HL-60 (cell line): ENCODE measurements around the gene ARL4C.

ENCODE experiments used
- DNase-seq, 2 experiments: peaks; one replicate each; pipeline ENCODE4 v3.0.0-alpha.2; 2010 to 2020; ENCODE audit warnings: low read depth in 1 of 2, low spot score in 1 of 2
- H3K27ac ChIP-seq: fragments of 250-450 bp; sonication (Bioruptor Pico); replicated peaks from 2 replicates; pipeline ENCODE4 v1.5.1; 2020; ENCODE audit warnings: mild to moderate bottlenecking, moderate library complexity
- H3K27me3 ChIP-seq: fragments of 250-450 bp; sonication (Bioruptor Pico); 2 replicates; pipeline ENCODE4 v1.5.1; 2021; ENCODE audit warnings: mild to moderate bottlenecking, moderate library complexity; ENCODE audit not compliant: insufficient read depth, poor library complexity, severe bottlenecking
- H3K4me3 ChIP-seq: replicated peaks from 2 replicates; pipeline ENCODE4 v1.5.1; 2011; ENCODE audit warnings: mild to moderate bottlenecking, control low read depth, low read length; ENCODE audit not compliant: insufficient read depth
- CTCF ChIP-seq: IDR thresholded peaks from one replicate; pipeline ENCODE4 v1.5.1; 2011; ENCODE audit warnings: low read length, control low read depth, inconsistent platforms; ENCODE audit not compliant: insufficient read depth
- GABPA ChIP-seq: IDR thresholded peaks from 2 replicates; pipeline ENCODE4 v1.6.1; 2012; ENCODE audit warnings: low read depth
- POLR2AphosphoS5 ChIP-seq: IDR thresholded peaks from 2 replicates; pipeline ENCODE4 v1.6.1; 2012; ENCODE audit warnings: low read depth
- REST ChIP-seq: IDR thresholded peaks from 2 replicates; pipeline ENCODE4 v1.6.1; 2012; ENCODE audit warnings: low read depth; ENCODE audit not compliant: insufficient replicate concordance
- SPI1 ChIP-seq: IDR thresholded peaks from 2 replicates; pipeline ENCODE4 v1.6.1; 2012; ENCODE audit warnings: low read depth, mild to moderate bottlenecking, borderline replicate concordance

ARL4C gene

GRCh38 chr2:234533626-234534025 is 36.7 kb upstream of the ARL4C start:
- Histone ChIP-seq H3K27me3 (no peaks in the 10 kb centered on the region), H3K4me3 (no peak overlapping the region), H3K27ac (no peak overlapping the region)
- no peak for DNase-seq
- TF ChIP-seq POLR2AphosphoS5 (no peak), GABPA (no peak), CTCF (no peak), SPI1 (no peak)

- TF ChIP-seq GABPA: no peak
- no peak for TF ChIP-seq REST
- TF ChIP-seq POLR2AphosphoS5: no peak
- no peak for TF ChIP-seq SPI1
- no peak for TF ChIP-seq CTCF
- no peak for DNase-seq
- no peak overlapping the region for H3K4me3 ChIP-seq
- no peaks in the 10 kb centered on the region for H3K27me3 ChIP-seq
- no peak overlapping the region for H3K27ac ChIP-seq
These were observed 31.7 kb upstream of the ARL4C start for GRCh38 chr2:234528410-234529148.

GRCh38 chr2:234526711-234527110 is 29.8 kb upstream of the ARL4C start:
- no peak for DNase-seq
- Histone ChIP-seq H3K27ac (no peak overlapping the region), H3K4me3 (no peak overlapping the region), H3K27me3 (no peaks in the 10 kb centered on the region)
- TF ChIP-seq CTCF: no peak
- no peak for TF ChIP-seq SPI1

GRCh38 chr2:234521536-234521935 is 24.7 kb upstream of the ARL4C start:
- no peak for DNase-seq
- H3K4me3 ChIP-seq: no peak overlapping the region
- TF ChIP-seq GABPA: no peak
- no peaks in the 10 kb centered on the region for H3K27me3 ChIP-seq
- H3K27ac ChIP-seq: no peak overlapping the region

- no peaks in the 10 kb centered on the region for H3K27me3 ChIP-seq
- DNase-seq: no peak
- TF ChIP-seq GABPA: no peak
- TF ChIP-seq REST: no peak
- TF ChIP-seq CTCF: no peak
- TF ChIP-seq SPI1: no peak
- TF ChIP-seq POLR2AphosphoS5: no peak
- H3K27ac ChIP-seq: no peak overlapping the region
- no peak overlapping the region for H3K4me3 ChIP-seq
These were observed 22.2 kb upstream of the ARL4C start for GRCh38 chr2:234518986-234519642.
